ENCODE results near the gene CST3. TPM values are rescaled to one million over a fixed set of nuclear protein-coding genes. Genes with fewer than 3 reads are reported as not detected.

CST3 gene
- total and polyA plus RNA-seq, 2 of the 8 experiments (the other 6 are each of a cell fraction or from before 2014, with no cell fraction given), result 53.2 to 184 TPM

GRCh38 chr20:23631981-23632710 is 5.6 kb downstream of the CST3 start (continued):
- no peak for TF ChIP-seq BCL11A (IDR thresholded peaks at IDR 0.05; ENCODE audit: low read depth in 2 of 2, low read length in 2 of 2)

All from H1 (cell line).